Measurements from ENCODE around the gene LHX6. TPM values are rescaled to one million over a fixed set of nuclear protein-coding genes. Genes with fewer than 3 reads are reported as not detected.

LHX6 gene
- total and polyA plus RNA-seq, 2 donors (not counting 1 experiment from before 2014, with no cell fraction given), result 0.09 TPM; not detected in 1

DNA sequence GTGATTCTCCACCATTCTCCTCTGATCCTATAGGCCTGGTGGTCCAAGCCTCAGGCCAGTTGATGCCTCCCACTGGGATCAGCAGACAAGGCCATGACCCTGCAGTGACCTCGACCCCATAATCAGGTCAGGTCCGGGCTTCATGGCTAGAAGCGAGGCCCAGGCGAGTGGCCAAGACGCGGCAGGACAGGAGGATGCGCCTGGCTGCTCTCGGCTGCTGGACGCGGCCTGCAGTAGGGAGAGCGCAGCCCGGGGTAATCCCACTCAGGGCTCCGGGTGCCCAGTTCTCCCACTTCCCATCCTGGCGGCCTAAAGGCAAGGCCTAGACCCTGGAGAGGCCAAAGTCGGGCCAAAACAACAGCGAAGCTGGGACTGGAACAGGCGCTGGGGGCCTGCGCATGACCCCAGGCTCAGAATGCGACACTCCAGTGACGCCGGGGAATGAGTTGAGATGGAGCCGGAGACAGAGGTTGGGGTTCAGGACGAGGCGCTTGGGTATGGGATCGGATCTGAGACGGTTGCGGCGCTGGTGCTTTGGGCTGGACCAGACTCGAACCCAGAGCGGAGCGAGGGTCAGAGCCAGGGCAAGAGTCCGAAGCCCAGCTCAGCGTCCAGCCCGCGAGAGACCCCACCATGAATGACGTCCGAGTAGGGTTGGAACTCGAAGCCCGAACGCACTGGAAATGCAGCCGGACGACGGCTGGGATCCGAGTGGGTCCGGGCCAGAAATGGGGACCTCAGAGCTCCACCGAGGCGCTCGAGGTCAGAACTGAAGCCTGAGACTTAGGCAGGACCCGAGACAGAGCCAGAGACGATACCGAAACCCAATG is 3.2 kb downstream of the LHX6 start:
- Histone ChIP-seq H2AFZ (ENCODE audit: low read length) (no peak overlapping the region), H3K27me3 (ENCODE audit: control insufficient read depth, insufficient read depth, low read length) (peaks cover 90% of the 10 kb centered on the region)
- no peak for TF ChIP-seq EZH2 (IDR thresholded peaks at IDR 0.05; ENCODE audit: low read length, missing control alignments)
- TF ChIP-seq, protein P1, sequence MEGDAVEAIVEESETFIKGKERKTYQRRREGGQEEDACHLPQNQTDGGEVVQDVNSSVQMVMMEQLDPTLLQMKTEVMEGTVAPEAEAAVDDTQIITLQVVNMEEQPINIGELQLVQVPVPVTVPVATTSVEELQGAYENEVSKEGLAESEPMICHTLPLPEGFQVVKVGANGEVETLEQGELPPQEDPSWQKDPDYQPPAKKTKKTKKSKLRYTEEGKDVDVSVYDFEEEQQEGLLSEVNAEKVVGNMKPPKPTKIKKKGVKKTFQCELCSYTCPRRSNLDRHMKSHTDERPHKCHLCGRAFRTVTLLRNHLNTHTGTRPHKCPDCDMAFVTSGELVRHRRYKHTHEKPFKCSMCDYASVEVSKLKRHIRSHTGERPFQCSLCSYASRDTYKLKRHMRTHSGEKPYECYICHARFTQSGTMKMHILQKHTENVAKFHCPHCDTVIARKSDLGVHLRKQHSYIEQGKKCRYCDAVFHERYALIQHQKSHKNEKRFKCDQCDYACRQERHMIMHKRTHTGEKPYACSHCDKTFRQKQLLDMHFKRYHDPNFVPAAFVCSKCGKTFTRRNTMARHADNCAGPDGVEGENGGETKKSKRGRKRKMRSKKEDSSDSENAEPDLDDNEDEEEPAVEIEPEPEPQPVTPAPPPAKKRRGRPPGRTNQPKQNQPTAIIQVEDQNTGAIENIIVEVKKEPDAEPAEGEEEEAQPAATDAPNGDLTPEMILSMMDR (conservative IDR thresholded peaks at IDR 0.05 in 1 of 2, IDR thresholded peaks at IDR 0.05 in 1 of 2; ENCODE audit: low read depth in 1 of 2, low read length in 2 of 2), result no peak

DNA sequence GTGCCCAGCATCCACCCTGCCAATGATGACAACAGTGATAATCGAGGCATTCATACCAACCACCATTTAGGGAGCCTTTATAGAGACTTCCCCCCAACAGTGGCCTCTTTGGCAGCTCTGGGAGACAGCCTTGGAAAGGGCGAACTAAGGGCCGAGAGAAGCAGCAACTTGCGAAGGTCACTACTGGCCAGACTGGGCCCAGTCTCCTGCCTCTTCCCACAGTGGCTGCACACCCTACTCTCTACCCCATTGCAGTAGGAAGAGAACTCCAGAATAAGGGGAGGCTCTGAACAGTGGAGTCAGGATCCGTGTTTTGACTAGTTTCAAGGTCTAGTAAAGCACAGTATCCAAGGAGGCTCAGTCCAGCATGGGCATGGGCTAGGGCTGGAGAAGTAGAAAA is 5.3 kb downstream of the LHX6 start:
- no peak for DNase-seq (ENCODE audit: low read depth in 2 of 2)
- H3K9ac ChIP-seq (ENCODE audit: insufficient read depth, low read length), result no peak overlapping the region
- H3K79me2 ChIP-seq (ENCODE audit: control insufficient read depth, insufficient read depth, low read length), result no peaks in the 10 kb centered on the region
- no peak overlapping the region for H3K4me2 ChIP-seq (ENCODE audit: extremely low read depth, insufficient read depth, low read length)
- no peaks in the 10 kb centered on the region for H4K20me1 ChIP-seq (ENCODE audit: control insufficient read depth, extremely low read depth, insufficient read depth, low read length)
- no peaks in the 10 kb centered on the region for H3K36me3 ChIP-seq (ENCODE audit: control insufficient read depth, insufficient read depth, low read length)
- no peak overlapping the region for H3K4me3 ChIP-seq (replicated peaks in 1 of 4; ENCODE audit: control extremely low read depth in 1 of 4, insufficient read depth in 1 of 4, low read depth in 3 of 4, low read length in 4 of 4)
- peaks cover 93% of the 10 kb centered on the region for H3K27me3 ChIP-seq (ENCODE audit: control insufficient read depth, insufficient read depth, low read length)
- H3K27ac ChIP-seq (ENCODE audit: insufficient read depth, low read length), result no peak overlapping the region
- no peak overlapping the region for H2AFZ ChIP-seq (ENCODE audit: low read length)
- no peaks in the 10 kb centered on the region for H3K9me3 ChIP-seq (ENCODE audit: control insufficient read depth, insufficient read depth, low read depth, low read length)
- TF ChIP-seq, protein P1 (conservative IDR thresholded peaks at IDR 0.05 in 1 of 2, IDR thresholded peaks at IDR 0.05 in 1 of 2; ENCODE audit: low read depth in 1 of 2, low read length in 2 of 2), result no peak
- no peak for TF ChIP-seq EZH2 (IDR thresholded peaks at IDR 0.05; ENCODE audit: low read length, missing control alignments)
- no peaks in the 10 kb centered on the region for H3K4me1 ChIP-seq (ENCODE audit: control insufficient read depth, extremely low read depth, insufficient read depth, low read length)

More for the DNA sequence above, 3.2 kb downstream of the LHX6 start:
- Histone ChIP-seq H3K9ac (ENCODE audit: insufficient read depth, low read length) (no peak overlapping the region), H4K20me1 (ENCODE audit: control insufficient read depth, extremely low read depth, insufficient read depth, low read length) (no peaks in the 10 kb centered on the region), H3K9me3 (ENCODE audit: control insufficient read depth, insufficient read depth, low read depth, low read length) (no peaks in the 10 kb centered on the region), H3K4me2 (ENCODE audit: extremely low read depth, insufficient read depth, low read length) (peak overlapping the region; percentile 35), H3K79me2 (ENCODE audit: control insufficient read depth, insufficient read depth, low read length) (no peaks in the 10 kb centered on the region), H3K4me1 (ENCODE audit: control insufficient read depth, extremely low read depth, insufficient read depth, low read length) (peaks cover 3% of the 10 kb centered on the region), H3K4me3 (replicated peaks in 1 of 4; ENCODE audit: control extremely low read depth in 1 of 4, insufficient read depth in 1 of 4, low read depth in 3 of 4, low read length in 4 of 4) (no peak overlapping the region), H3K36me3 (ENCODE audit: control insufficient read depth, insufficient read depth, low read length) (no peaks in the 10 kb centered on the region), H3K27ac (ENCODE audit: insufficient read depth, low read length) (no peak overlapping the region)
- DNase-seq (ENCODE audit: low read depth in 2 of 2), result no peak

DNA sequence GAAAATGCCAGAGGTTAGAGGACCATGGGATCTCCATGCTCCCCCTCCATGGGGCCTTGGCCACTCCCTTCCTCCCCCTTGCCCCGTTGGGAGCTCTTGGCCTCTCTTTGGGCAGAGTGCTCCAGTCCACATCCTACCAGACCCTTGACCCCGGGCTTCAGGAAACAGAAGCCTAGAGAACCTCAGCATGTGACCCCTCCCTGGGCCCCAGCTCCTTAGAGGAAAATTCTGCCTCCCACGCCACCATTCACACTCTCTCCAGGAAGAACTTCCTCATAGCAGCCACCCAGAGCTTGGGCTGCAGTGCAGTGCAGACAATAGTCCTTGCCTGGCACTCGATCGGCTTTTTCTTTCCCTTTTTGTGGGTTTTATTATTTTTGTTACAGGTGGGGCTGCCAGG is 6.0 kb downstream of the LHX6 start:
- no peaks in the 10 kb centered on the region for H3K9me3 ChIP-seq (ENCODE audit: control insufficient read depth, insufficient read depth, low read depth, low read length)
- no peaks in the 10 kb centered on the region for H4K20me1 ChIP-seq (ENCODE audit: control insufficient read depth, extremely low read depth, insufficient read depth, low read length)
- no peak overlapping the region for H2AFZ ChIP-seq (ENCODE audit: low read length)
- H3K4me3 ChIP-seq (replicated peaks in 1 of 4; ENCODE audit: control extremely low read depth in 1 of 4, insufficient read depth in 1 of 4, low read depth in 3 of 4, low read length in 4 of 4), result no peak overlapping the region
- H3K79me2 ChIP-seq (ENCODE audit: control insufficient read depth, insufficient read depth, low read length), result no peaks in the 10 kb centered on the region
- no peaks in the 10 kb centered on the region for H3K36me3 ChIP-seq (ENCODE audit: control insufficient read depth, insufficient read depth, low read length)
- no peak overlapping the region for H3K9ac ChIP-seq (ENCODE audit: insufficient read depth, low read length)
- peaks cover 95% of the 10 kb centered on the region for H3K27me3 ChIP-seq (ENCODE audit: control insufficient read depth, insufficient read depth, low read length)
- DNase-seq (ENCODE audit: low read depth in 2 of 2), result no peak
- no peak for TF ChIP-seq EZH2 (IDR thresholded peaks at IDR 0.05; ENCODE audit: low read length, missing control alignments)
- TF ChIP-seq, protein P1 (conservative IDR thresholded peaks at IDR 0.05 in 1 of 2, IDR thresholded peaks at IDR 0.05 in 1 of 2; ENCODE audit: low read depth in 1 of 2, low read length in 2 of 2), result no peak
- H3K4me1 ChIP-seq (ENCODE audit: control insufficient read depth, extremely low read depth, insufficient read depth, low read length), result no peaks in the 10 kb centered on the region
- H3K4me2 ChIP-seq (ENCODE audit: extremely low read depth, insufficient read depth, low read length), result no peak overlapping the region
- no peak overlapping the region for H3K27ac ChIP-seq (ENCODE audit: insufficient read depth, low read length)

Data from fibroblast of lung (primary cell).